ENCODE data around the gene MAP1A.
"Not testable (repeated sequence)": the region's sequence is repeated elsewhere in the genome, so short reads cannot be mapped to it uniquely, and the experiment has no call there.

MAP1A gene

GRCh38 chr15:43531018-43531670 lies 13.7 kb downstream of the MAP1A start:
- no peak for DNase-seq

- DNase-seq, result not testable (repeated sequence)
These were observed 15.4 kb downstream of the MAP1A start for GRCh38 chr15:43532826-43533225.

- DNase-seq, result no peak
These were observed 17.5 kb downstream of the MAP1A start for GRCh38 chr15:43534897-43535296.

GRCh38 chr15:43538091-43538490 lies 20.7 kb downstream of the MAP1A start:
- no peak for DNase-seq

GRCh38 chr15:43541785-43542184 lies 24.4 kb downstream of the MAP1A start:
- no peak for DNase-seq

- no peak for DNase-seq
These were observed 26.9 kb downstream of the MAP1A start for GRCh38 chr15:43544266-43544665.

- DNase-seq, result no peak
These were observed 28.0 kb downstream of the MAP1A start for GRCh38 chr15:43545426-43545825.

GRCh38 chr15:43547539-43547938 lies 30.1 kb downstream of the MAP1A start:
- no peak for DNase-seq

GRCh38 chr15:43550527-43551363 lies 33.3 kb downstream of the MAP1A start:
- no peak for DNase-seq

GRCh38 chr15:43552256-43552655 lies 34.8 kb downstream of the MAP1A start:
- no peak for DNase-seq

GRCh38 chr15:43552986-43553385 lies 35.6 kb downstream of the MAP1A start:
- DNase-seq, result no peak

- DNase-seq, result not testable (repeated sequence)
These were observed 45.3 kb downstream of the MAP1A start for GRCh38 chr15:43562753-43563152.

GRCh38 chr15:43563793-43564192 lies 46.4 kb downstream of the MAP1A start:
- DNase-seq, result not testable (repeated sequence)

GRCh38 chr15:43566615-43567014 lies 49.2 kb downstream of the MAP1A start:
- DNase-seq, result not testable (repeated sequence)

- DNase-seq, result not testable (repeated sequence)
These were observed 57.2 kb downstream of the MAP1A start for GRCh38 chr15:43574607-43575006.

Measured in NCI-H1105 treated with DMSO at 0.1 percent for 48 hours (cell line).